HG03354 (cell line): ENCODE data around the gene BCHE.

Experiments
- ATAC-seq: cut with Tn5 transposase; IDR thresholded peaks from one replicate; pipeline ENCODE4 v1.9.1; 2021; ENCODE audit warnings: mild to moderate bottlenecking; ENCODE audit not compliant: unreplicated experiment, poor library complexity, severe bottlenecking

Gene BCHE

GRCh38 chr3:165755571-165755970 lies 81.7 kb downstream of the BCHE start:
- no peak for ATAC-seq

GRCh38 chr3:165754219-165755007 lies 82.8 kb downstream of the BCHE start:
- no peak for ATAC-seq

GRCh38 chr3:165753560-165753959 lies 83.7 kb downstream of the BCHE start:
- ATAC-seq, result no peak

- no peak for ATAC-seq
Measured at GRCh38 chr3:165751637-165752036, 85.6 kb downstream of the BCHE start.

DNA sequence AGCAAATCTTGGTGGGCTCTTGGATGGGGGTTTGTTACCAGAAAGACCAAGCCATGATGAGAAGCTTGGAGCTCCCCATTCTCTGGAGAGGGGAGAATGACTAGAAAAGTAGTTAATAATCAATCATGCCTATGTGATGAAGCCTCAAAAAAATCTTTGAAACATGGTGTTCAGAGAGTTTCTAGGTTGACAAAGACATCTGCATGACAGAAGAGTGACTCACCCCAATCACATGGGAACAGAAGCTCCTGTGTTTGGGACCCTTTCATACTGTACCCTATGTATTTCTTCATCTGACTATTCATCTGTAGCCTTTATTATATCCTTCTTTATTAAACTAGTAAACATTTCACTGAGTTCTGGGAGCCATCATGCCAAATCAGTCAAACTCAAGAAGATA lies 87.4 kb downstream of the BCHE start:
- no peak for ATAC-seq

DNA sequence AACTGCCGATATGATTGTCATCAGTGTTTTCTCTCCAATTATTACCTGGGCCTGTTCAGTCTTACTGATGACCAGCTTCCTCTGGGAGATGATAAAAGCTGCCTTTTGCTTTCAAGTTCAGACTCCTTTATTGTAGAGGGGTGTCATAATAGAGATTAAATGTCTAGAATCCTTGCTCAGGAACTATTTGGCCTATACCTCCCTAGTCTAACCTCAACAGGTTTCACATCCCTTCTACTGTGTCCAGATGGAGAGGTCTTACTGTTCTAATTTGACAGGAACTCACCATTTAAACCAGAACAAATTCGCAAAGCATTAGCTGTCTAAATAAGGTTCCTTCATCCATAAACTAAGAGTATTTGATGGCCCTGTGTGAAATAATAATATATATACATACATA lies 88.0 kb downstream of the BCHE start:
- ATAC-seq, result no peak

DNA sequence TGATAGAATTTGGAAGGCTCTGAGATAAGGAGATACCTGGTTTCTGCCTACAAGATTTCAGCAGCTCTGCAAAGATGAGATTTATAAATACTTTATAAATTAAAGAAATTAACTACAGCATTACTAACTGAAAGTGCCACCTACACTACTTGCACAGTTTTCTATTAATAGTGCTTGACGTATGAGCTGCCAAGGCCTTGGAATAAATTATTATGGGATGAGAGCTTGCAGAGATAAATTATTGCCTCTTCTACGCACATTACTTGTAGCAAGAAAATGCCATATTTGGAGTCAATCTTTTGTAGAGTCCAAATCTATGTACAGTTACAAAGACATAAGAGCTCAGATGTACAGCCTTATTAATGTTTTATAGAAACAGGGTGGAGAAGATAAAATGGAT lies 89.1 kb downstream of the BCHE start:
- no peak for ATAC-seq

- ATAC-seq, result no peak
Measured at GRCh38 chr3:165746874-165747273, 90.3 kb downstream of the BCHE start.

DNA sequence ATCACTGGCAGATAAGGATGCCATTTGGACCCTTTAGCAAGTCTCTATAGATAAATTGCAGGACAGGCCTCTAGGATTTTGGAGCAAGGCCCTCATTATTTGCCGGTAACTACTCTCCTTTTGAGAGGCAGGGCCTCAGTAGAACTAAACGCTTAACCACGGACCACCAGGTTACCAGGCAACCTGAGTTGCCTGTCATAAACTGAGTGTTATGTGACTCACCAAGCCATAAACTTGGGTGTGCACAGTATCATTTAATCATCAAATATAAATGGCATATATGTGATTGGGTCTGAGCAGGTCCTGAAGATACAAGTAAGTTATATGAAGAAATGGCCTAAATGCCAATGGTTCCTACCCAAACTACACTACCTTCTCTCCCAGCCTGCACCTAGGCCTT lies 93.2 kb downstream of the BCHE start:
- ATAC-seq, result no peak

DNA sequence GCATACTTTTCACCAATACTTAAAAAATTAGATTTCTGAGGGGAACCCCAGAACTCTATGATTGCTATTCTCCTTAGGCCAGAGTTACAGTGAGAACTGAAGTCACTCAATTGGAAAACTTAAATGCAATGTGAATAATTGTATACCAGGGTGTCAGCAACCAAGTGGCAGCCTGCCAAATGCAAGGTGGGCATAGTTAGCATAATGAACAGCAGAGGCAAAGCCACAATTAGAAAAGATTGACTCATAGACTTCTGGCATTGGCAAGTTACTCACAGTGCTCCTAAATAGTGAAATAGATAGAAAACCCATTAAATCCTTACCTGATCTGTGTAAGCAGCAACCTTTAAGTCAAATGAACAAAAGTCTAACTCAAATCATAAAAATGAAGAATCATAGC lies 94.9 kb downstream of the BCHE start:
- no peak for ATAC-seq

- no peak for ATAC-seq
Measured at GRCh38 chr3:165729756-165730155, 107.5 kb downstream of the BCHE start.

- no peak for ATAC-seq
Measured at GRCh38 chr3:165728924-165729323, 108.3 kb downstream of the BCHE start.

DNA sequence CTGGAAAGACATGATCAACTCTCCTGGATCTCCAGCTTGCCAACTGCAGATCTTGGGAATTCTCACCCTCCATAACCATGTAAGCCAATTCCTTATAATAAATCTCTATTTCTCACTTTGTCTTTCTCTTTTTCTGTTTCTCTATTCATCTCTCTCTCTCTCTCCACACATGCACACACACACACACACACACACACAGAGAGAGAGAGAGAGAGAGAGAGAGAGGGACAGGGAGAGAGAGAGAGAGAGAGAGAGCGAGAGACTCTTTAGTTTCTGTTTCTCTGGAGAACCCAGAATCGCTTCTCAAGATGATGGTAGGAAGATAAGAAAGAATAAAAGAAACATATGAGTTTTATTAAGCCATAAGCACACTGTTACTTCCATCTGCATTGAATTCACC lies 111.9 kb downstream of the BCHE start:
- no peak for ATAC-seq
